HG03066 (cell line): ENCODE results near the gene SDSL.
A peak's percentile ranks its signal among the peaks of the same experiment; 100 is the strongest.

Experiments used
- ATAC-seq: cut with Tn5 transposase; IDR thresholded peaks from one replicate; pipeline ENCODE4 v1.9.1; 2021; ENCODE audit warnings: low read depth; ENCODE audit not compliant: unreplicated experiment

The SDSL gene, protein sequence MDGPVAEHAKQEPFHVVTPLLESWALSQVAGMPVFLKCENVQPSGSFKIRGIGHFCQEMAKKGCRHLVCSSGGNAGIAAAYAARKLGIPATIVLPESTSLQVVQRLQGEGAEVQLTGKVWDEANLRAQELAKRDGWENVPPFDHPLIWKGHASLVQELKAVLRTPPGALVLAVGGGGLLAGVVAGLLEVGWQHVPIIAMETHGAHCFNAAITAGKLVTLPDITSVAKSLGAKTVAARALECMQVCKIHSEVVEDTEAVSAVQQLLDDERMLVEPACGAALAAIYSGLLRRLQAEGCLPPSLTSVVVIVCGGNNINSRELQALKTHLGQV

DNA sequence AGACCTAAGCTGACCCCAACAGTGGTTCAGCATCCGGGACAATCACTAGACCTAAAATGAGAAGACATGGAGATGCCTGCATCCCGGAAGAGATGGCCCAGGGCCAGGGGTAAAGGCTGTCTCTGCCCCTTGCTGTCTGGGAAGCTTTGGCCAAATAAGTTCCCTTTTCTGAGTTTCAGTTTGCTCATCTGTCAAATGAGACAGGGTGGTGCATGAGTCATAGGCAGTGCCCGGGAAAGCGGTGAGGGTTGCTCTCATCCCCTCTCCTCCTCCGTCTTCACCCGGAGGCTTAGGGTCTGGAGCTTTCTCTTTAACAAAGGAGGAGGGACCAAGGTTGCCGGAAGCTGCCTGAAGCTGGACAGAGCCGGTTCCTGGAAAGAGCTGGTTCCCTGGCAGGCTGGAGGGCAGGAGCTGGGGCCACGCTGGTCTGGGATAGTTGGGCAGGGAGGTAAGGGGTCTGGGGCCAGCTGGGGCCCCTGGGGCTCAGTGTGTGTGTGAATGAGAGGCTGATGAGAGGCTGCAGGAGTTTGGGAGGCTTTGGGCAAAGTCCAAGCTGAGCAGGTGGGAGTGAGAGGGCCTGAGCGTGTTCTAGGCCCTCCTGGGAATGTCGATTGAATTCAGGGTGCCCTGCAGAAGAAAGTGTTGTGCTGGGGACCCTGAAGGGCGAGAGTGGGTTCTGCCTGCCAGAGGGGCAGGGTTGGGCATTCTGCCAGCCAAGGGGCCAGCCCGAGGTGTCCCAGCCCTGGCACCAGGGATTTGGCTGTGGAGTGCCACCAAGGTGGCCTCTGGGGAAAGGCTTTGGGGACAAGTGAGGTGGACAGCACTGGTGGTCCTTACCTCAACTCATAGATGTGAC is at the start of gene SDSL:
Gene SDSL, plus strand, starts transcription at position 351 of the 856 bp plus-strand sequence. CDS start 5,603 bp downstream, outside the sequence.
- peak; percentile 80 for ATAC-seq

DNA sequence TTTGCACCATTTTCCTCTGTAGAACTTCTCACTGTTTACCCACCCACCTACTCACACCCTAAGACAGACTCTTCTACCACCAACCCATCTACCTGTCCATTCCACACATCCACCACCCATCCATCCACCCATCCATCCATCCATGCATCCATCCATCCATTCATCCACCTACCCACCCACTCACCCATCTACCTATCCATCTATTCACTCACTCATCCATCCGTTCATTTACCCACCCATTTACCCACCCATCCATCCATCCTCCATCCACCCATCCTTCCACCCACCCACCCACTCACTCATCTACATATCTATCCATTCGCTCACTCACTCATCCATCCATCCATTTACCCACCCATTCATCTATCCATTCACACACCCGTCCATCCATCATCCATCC is 48.7 kb upstream of the SDSL start:
- ATAC-seq, result no peak

DNA sequence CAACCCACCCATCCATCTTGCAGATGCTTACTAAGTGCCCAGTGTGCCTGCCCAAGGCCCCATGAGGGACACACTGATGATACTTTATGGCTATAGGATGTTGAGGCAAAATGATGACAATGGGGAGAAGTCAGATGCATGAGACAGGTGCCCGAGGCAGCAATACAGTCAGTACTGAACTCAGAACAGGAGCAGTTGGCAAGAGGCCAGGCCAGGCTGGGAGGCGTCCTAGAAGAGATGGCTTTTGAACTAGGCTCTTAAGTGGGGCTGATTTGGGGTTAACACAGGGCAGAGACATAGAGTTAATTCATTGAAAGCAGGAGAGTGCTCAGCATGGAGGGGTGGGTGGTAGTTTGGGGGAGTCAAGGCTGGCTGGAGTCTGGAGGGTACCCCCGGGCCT is 48.2 kb upstream of the SDSL start:
- no peak for ATAC-seq

DNA sequence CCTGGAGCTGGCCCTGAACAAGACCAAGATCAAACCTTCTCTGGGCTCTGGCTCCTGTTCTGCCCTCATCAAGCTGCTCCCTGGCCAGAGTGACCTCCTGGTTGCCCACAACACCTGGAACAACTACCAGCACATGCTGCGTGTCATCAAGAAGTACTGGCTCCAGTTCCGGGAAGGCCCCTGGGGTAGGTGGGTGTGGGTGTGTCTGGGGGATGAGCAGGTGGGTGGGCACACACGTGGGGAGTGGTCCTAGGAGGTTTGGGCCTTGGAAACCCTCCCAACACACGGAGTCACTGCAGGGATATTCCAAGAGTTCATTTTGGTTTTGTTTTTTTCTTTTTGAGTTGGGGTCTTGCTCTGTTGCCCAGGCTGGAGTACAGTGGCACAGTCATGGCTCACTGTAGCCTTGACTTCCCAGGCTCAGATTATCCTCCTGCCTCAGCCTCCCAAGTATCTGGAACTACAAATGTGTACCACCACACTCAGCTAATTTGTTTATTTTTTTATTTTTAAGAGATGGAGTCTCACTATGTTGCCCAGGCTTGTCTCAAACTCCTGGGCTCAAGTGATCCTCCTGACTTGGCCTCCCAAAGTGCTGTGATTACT is 47.3 kb upstream of the SDSL start:
- ATAC-seq, result no peak

DNA sequence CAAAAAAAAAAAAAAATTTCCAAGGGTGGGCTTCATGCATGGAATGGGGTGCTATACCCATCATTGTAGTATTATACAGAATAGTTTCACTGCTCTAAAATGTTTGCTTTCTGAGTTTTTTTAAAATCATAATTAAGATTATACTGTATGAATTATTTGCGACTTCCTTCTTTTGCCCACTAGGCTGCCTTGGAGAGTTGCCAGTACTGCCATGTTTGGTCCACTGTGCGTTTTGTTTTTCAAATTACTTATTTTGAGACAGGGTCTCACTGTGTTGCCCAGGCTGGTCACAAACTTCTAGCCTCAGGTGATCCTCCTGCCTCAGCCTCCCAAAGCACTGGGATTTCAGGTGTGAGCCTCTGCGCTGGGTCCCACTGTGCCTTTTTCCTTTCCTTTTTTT is 43.9 kb upstream of the SDSL start:
- ATAC-seq, result no peak

DNA sequence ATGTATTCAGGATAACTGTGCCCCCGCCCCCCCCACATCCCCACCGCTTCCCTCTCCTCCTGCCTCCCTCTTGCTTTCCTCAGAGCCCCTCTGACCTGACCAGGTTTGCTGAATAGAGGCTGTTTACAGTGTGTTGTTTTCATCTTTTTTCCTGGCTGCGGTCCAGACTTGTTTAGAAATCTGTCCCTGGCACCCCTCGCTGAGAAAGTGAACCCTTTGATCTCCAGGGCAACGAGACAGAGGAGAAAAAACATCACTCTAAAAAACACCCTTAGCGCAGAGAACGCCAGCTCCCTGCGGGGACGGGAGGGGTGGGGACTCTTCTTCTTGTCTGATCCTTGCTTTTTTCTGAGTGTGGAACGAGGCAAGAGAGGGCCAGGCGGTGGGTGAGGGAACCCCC is 41.0 kb upstream of the SDSL start:
- no peak for ATAC-seq

DNA sequence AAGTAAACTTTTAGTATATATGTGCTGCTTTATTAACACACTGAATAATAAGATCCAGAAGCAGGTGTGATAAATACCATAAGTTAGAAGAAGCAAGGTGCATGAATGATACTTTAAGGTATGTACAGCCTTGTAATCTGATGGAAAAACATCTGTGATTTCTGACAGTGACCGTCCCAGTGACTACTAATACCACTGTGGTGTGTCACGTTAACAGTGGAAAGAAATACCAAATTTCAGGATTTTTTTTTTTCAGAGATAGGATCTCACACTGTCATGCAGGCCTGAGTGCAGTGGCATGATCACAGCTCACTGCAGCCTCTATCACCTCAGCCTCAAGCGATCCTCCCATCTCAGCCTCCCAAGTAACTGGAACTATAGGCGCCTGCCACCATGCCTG is 40.0 kb upstream of the SDSL start:
- ATAC-seq, result no peak

DNA sequence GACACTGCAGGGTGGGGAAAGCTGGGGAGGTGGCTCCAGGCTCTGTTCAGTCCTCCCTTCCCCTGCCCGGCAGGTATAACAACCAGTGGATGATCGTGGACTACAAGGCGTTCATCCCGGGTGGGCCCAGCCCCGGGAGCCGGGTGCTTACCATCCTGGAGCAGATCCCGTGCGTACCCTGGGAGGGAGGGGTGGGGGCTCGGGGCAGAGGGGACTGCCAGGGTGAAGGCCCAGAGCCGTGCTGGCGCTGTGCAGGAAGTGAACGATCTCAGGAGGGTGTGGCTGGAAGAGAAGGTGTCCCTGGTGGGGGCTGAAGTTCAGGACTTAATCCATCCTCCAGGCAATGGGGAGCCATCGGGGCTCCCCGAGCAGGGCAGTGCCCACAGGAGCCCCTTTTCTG is 37.4 kb upstream of the SDSL start:
- ATAC-seq, result no peak

DNA sequence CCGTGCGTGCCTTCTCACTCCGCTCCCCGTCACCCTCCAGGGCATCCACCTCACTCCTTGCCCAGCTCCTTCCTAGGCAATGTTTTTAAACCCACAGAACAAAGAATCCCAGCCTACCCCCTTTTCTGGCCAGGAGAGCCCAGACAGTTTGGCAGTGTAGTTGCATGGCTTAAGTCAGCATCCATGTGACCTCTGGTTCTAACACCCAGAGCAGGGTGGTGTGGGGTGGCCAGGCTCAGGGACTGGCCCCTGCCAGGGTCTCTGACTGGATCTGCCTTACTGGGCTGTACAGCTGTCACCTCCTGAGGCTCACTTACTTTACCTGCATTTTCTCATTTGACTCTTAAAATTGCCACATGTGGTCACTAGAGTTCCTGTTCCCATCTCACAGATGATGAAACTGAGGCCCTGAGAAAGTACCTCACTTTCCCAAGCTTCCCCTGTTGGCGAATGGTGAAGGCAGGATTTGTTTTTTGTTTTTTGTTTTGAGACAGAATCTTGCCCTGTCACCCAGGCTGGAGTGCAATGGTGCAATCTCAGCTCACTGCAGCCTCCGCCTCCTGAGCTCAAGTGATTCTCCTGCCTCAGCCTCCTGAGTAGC is 36.8 kb upstream of the SDSL start:
- ATAC-seq, result no peak

DNA sequence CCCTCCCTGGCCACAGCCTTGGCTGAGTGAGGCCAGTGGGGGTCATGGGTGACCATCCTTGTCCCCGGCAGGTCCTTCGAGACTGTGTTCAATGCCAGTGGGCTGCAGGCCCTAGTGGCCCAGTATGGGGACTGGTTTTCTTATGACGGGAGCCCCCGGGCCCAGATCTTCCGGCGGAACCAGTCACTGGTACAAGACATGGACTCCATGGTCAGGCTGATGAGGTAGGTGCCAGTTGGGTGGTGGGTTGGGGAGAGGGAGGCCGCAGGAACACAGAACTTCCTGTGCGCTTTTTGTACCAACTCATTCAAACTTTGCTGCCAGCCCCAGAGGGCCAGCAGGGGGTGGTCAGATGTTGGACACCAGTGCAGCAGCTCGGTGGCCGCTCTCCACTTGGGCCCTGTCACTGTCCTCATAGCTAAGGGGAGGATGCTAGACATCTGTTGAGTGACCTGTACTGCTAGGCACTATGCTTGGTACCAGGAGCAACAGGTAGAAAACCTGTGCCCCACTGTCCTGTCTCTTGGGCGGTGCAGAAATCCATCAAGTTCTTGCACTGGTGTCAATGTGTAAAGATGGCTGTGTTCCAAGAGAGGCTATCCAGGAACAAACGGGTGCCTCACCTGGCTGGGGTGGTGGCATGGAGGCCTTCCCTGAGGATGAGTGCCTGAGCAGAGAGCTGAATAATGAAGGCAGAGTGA is 35.2 kb upstream of the SDSL start:
- ATAC-seq, result no peak

DNA sequence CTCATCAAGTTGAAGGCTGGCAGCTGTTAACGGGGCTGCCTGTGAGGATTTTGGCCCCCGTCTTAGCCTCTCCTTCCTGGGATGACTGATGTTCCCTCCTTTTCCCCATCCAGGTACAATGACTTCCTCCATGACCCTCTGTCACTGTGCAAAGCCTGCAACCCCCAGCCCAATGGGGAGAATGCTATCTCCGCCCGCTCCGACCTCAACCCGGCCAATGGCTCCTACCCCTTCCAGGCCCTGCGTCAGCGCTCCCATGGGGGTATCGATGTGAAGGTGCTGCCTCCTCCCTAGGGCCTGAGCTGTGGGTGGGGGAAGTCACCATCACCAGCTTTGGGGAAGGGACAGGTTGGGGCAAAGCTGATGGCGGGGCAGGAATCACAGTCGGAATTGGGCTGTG is 34.5 kb upstream of the SDSL start:
- no peak for ATAC-seq

DNA sequence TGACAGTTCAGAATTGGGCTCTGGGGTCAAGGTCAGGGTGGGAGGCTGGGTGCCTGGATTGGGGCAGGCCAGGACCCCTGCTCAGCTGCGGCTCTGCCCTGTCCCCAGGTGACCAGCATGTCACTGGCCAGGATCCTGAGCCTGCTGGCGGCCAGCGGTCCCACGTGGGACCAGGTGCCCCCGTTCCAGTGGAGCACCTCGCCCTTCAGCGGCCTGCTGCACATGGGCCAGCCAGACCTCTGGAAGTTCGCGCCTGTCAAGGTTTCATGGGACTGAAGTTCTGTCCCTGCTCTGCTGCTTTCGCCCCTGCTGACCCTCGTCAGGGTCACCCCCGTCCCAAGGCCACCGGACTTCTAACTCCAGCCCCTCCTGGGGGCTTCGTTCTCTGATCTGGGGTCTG is 33.8 kb upstream of the SDSL start:
- no peak for ATAC-seq

DNA sequence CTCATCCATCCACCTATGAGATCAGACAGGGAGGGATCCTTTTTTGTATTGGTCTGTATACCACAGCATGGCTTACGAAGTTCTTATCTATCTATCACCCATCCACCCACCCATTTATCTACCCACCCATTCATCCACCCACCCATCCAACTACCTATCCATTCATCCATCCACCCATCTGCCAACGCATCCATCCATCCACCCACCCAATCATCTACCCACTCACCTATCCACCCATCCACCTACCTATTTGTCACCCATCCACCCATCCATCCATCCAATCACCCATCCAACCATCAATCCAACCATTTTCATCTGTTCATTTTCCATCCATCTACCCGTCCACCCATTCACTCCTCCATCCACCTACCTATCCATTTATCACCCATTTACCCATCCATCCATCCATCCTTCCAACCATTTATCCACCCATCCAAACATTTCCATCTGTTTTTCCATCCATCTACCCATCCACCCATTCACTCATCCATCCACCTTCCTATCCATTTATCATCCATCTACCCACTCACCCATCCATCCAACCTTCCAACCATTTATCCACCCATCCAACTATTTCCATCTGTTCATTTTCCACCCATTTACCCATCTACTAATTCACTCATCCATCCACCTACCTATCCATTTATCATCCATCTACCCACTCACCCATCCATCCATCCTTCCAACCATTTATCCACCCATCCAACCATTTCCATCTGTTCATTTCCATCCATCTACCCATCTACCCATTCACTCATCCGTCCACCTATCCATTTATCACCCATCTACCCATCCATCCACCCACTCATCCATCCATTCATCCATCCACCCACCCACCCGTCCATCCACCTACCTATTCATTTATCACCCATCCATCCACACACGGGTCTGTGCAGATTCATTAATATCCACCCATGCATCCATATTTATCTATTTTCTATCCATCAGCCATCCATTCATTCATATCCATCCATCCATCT is 31.8 kb upstream of the SDSL start:
- no peak for ATAC-seq

DNA sequence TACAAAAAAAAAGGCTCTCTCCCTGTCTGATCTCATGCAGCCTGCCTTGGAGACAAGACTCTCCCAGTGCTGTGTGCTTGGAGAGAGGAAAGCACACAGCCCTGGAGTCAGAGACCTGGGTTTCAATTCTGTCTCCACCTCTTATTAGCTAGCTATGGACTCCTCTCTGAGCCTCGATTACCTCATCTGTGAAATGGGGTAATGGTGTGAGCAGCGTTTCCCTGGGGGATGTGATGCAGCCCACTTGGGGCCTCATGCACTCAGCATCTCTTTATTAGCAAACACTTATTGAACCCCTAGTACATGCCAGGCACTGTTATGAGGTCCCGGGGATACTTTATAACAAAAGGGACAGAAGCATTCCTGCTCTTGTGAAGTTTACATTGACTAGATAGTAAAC is 31.0 kb upstream of the SDSL start:
- ATAC-seq, result no peak

DNA sequence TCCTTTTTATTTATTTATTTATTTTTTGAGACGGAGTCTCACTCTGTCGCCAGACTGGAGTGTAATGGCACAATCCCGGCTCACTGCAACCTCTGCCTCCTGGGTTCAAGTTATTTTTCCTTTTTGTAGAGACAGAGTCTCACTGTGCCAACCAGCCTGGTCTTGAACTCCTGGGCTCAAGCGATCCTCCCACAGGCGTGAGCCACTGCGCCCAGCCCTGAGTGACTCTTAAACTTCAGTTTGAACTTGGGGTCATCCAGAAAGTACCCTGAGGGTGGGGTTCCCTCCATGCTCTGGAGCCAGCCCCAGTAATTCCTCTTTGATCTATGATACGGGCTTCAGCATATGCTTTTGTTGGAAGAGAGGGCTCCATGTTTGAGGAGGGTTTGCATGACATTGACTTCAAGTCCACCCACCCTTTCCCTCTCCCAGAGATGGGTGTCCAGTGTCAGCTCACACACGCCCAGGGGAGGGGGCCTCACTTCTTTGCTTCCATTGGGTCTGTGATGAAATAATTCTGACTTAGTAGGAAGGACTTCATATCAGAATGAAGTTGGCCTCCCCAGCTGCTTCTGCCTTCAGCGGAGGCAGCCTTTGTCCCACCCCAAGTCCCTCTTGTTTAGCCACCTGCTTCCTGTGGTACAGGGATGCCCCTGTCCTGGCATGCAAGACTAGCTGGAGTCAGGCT is 30.4 kb upstream of the SDSL start:
- no peak for ATAC-seq

DNA sequence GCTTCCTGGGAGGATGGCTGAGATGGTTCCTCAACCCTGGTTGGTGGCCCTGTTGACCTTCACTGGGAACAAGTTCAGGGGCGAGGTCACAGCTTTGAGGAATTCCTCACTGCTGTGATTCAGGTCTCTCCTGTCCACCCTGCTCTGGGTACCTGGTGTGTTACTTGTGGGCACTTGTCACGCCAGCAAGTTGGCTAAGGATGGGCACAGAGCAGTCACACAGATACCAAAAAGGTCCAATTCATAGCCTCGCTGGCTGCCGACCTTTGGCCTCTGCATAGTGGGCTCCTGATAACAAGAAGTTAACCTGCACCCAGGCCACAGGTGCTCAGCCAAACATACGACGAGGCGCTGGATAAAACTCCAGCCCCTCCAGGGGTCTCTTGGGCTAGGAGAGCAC is 29.7 kb upstream of the SDSL start:
- no peak for ATAC-seq

DNA sequence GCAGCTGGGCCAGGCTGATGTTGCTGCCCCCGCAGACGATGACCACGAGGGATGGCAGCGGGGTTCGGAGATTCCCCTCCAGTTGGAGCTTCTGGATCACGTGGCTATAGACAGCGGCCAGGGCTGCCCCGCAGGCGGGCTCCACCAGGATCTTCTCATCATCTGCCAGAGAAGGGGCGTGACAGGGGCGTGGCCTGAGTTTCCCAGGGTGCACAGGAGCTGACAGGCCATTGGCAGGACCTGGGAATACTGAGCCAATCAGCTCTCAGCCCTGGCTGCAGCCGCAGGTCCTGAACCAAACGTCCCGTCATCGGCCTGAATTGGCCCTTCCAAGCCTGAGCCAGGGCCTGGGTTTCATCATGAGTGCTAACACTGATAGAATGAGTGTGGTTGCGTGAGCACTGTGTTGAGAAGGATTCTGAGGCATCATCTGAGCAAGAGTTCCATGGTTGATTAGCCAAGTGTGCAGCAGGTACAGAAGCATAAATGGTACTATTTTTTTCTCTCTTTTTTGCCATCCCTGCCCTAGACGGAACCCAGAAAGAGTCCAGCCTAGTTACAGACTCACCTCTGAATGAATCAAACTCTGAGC is 29.1 kb upstream of the SDSL start:
- no peak for ATAC-seq

DNA sequence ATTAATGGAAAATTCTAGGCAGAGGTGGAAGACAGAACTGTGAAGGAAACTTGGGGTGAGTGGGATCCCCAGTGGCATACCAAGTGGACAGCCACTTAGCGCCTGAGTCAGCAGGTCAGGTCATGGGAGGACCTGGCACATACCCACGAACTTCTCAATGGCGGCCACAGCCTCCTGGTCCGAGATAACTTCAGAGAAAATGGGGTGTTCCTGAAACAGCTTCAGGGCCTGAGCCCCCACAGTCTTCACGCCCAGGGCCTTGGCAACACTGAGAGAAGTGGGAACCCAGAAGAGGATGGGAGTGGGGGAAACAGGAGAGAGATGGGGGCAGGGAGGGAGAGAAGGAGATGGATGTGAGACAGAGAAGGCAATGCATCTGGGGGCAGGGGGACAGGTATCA is 28.4 kb upstream of the SDSL start:
- no peak for ATAC-seq

DNA sequence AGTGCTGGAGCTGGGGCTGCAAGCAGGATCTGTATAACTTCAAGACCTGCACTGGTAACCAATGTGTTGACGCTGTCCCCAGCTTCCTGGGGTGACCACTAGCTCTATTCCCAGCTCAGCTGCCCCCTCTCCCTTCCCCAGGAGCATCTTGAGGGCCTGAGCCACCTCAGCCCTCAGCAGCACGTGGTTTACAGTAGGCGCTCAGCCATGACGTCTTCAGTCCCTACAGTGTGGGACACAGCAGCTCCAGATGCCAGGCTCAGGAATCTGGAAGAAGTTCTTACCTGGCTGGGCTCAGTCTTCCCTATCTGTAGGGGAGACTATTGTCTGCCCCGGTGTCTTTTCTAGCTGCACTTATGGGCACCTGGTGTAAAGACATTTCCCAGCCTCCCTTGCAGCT is 27.1 kb upstream of the SDSL start:
- ATAC-seq, result no peak
